ENCODE data around the gene YES1. TPM values are rescaled to one million over a fixed set of nuclear protein-coding genes. Genes with fewer than 3 reads are reported as not detected.

YES1 gene
- total and polyA plus RNA-seq, 2 donors from 2014 or later: 12.6 to 48.5 TPM

DNA sequence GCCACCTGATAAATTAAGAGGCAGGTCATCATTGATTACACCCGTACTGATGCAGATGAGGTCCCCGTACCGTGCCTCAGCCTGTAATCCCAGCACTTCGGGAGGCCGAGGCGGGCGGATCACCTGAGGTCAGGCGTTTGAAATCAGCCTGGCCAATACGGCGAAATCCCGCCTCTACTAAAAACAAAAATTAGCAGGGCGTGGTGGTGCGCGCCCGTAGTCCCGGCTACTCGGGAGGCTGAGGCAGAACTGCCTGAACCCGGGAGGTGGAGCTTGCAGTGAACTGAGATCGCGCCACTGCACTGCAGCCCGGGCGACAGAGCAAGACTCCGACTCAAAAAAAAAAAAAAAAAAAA, 98.9 kb downstream of the YES1 start:
- peak overlapping the region in 1 of 2 donors; percentile 68 for H3K27ac ChIP-seq (ENCODE audit: low read depth in 2 of 2, low read length in 2 of 2)
- H3K4me3 ChIP-seq (ENCODE audit: low read length in 3 of 3): peak overlapping the region in 2 of 3 donors; percentile 42 to 47
- no peak overlapping the region for H3K9ac ChIP-seq (ENCODE audit: low read length in 3 of 3)
- H3K9me3 ChIP-seq (ENCODE audit: control insufficient read depth in 2 of 3, insufficient read depth in 1 of 3, low read length in 3 of 3): no peaks in the 10 kb centered on the region
- FAIRE-seq: no peak
- H3K4me1 ChIP-seq (ENCODE audit: control insufficient read depth in 2 of 3, insufficient read depth in 2 of 3, low read depth in 1 of 3, low read length in 3 of 3): peaks cover 2 to 5% (median 4%) of the 10 kb centered on the region in 3 donors
- H3K36me3 ChIP-seq (ENCODE audit: control insufficient read depth in 2 of 3, insufficient read depth in 3 of 3, low read length in 3 of 3): no peaks in the 10 kb centered on the region
- TF ChIP-seq, protein P1, sequence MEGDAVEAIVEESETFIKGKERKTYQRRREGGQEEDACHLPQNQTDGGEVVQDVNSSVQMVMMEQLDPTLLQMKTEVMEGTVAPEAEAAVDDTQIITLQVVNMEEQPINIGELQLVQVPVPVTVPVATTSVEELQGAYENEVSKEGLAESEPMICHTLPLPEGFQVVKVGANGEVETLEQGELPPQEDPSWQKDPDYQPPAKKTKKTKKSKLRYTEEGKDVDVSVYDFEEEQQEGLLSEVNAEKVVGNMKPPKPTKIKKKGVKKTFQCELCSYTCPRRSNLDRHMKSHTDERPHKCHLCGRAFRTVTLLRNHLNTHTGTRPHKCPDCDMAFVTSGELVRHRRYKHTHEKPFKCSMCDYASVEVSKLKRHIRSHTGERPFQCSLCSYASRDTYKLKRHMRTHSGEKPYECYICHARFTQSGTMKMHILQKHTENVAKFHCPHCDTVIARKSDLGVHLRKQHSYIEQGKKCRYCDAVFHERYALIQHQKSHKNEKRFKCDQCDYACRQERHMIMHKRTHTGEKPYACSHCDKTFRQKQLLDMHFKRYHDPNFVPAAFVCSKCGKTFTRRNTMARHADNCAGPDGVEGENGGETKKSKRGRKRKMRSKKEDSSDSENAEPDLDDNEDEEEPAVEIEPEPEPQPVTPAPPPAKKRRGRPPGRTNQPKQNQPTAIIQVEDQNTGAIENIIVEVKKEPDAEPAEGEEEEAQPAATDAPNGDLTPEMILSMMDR (IDR thresholded peaks at IDR 0.05; ENCODE audit: borderline replicate concordance, extremely low read depth, insufficient read depth): no peak
- intact Hi-C loops (cut with DNase I): no loop called here
- H3K27me3 ChIP-seq (ENCODE audit: control insufficient read depth, insufficient read depth, low read length): no peaks in the 10 kb centered on the region
- DNase-seq: no peak

DNA sequence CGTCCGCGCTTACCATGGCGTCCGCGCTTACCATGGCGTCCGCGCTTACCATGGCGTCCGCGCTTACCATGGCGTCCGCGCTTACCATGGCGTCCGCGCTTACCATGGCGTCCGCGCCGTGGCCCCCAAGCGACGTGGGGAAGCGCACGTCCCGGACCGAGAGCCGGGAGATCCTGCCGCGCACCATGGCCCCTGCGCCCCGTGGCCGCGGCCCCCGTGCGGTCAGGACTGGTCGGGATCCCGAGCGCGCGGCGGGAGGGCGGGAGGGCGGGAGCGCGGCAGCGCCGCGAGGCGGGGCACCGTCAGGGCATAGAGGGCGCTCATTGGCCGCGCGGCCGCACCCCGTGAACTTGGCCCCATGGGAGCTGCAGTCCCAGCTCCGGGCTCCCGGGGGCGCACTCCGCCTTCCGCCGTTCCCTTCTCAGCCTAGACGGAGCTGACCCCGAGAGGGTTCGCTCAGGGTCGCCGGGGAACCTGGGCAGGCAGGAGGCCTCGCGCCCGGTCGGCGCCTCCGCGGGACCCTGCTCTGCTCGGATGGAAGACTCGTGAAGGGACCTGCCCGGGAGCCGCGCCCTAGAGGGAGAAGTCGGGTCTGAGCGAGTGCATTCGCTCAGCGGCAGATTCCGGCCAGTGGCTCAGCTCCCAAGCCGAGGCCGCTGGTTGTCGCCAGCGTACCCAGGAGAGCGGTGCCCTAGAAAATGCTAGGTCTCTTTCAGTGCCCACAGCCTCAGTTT, 99.5 kb downstream of the YES1 start, which contains the start of gene ENOSF1:
TSS of gene ENOSF1 (minus strand) at position 230 of the 734 bp plus-strand sequence. CDS start at position 187, 43 bp downstream.
- DNase-seq: peak; percentile 89 to 95 (median 93)
- Histone ChIP-seq H3K36me3 (ENCODE audit: control insufficient read depth in 2 of 3, insufficient read depth in 3 of 3, low read length in 3 of 3) (no peaks in the 10 kb centered on the region), H3K4me3 (ENCODE audit: low read length in 3 of 3) (peak within 1 kb of the TSS; percentile 62 to 90 (median 77)), H3K27me3 (ENCODE audit: control insufficient read depth, insufficient read depth, low read length) (no peaks in the 10 kb centered on the region), H3K4me1 (ENCODE audit: control insufficient read depth in 2 of 3, insufficient read depth in 2 of 3, low read depth in 1 of 3, low read length in 3 of 3) (peaks cover 2 to 5% (median 4%) of the 10 kb centered on the region in 3 donors), H3K27ac (ENCODE audit: low read depth in 2 of 2, low read length in 2 of 2) (peak within 1 kb of the TSS; percentile 88 to 89), H3K9ac (ENCODE audit: low read length in 3 of 3) (peak within 1 kb of the TSS; percentile 41 to 97 (median 47)), H3K9me3 (ENCODE audit: control insufficient read depth in 2 of 3, insufficient read depth in 1 of 3, low read length in 3 of 3) (no peaks in the 10 kb centered on the region)
- intact Hi-C loops (cut with DNase I): no loop called here
- TF ChIP-seq, protein P1 (IDR thresholded peaks at IDR 0.05; ENCODE audit: borderline replicate concordance, extremely low read depth, insufficient read depth): peak; percentile 64
- FAIRE-seq: no peak

DNA sequence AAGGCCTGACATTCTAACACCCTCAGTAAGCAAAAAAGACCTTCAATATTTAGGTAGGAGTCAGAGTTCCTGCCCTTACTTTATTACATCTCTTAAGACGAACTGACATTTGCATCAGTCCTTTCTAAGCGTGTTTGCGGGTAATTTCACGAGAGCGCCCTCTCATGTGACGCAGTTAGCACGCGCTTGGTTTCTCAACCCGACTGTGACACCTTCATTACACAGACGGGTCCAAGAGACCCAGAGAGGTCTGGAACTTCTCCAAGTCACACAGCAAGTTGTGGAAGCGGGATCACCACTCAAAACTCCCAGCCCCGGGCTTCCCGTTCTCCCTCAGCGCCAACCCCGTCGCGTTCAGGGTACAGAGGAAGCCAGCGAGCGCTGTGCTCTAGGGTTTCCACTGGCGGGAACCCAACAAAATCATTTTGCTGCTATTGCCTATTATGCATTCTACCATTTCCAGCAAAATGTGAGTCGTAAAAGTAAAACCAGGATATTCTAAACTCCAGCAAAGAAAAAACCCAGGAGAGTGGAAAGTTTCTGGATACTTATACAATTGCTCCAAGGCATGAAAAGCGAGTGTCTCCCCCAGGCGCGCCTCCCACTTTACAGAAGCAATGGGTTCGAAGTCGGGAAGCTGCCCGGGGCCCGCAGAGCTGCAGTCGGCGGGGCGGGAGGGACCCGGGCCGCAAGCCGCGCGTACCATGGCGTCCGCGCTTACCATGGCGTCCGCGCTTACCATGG, 100.2 kb downstream of the YES1 start:
- Histone ChIP-seq H3K4me3 (ENCODE audit: low read length in 3 of 3) (peak overlapping the region; percentile 62 to 90 (median 77)), H3K27me3 (ENCODE audit: control insufficient read depth, insufficient read depth, low read length) (no peaks in the 10 kb centered on the region), H3K27ac (ENCODE audit: low read depth in 2 of 2, low read length in 2 of 2) (peak overlapping the region; percentile 88 to 89), H3K36me3 (ENCODE audit: control insufficient read depth in 2 of 3, insufficient read depth in 3 of 3, low read length in 3 of 3) (no peaks in the 10 kb centered on the region), H3K4me1 (ENCODE audit: control insufficient read depth in 2 of 3, insufficient read depth in 2 of 3, low read depth in 1 of 3, low read length in 3 of 3) (peaks cover 2 to 5% (median 4%) of the 10 kb centered on the region in 3 donors), H3K9me3 (ENCODE audit: control insufficient read depth in 2 of 3, insufficient read depth in 1 of 3, low read length in 3 of 3) (no peaks in the 10 kb centered on the region), H3K9ac (ENCODE audit: low read length in 3 of 3) (peak overlapping the region; percentile 41 to 97 (median 47))
- FAIRE-seq: no peak
- intact Hi-C loops (cut with DNase I): no loop called here
- peak; percentile 67 to 86 (median 74) for DNase-seq
- TF ChIP-seq, protein P1 (IDR thresholded peaks at IDR 0.05; ENCODE audit: borderline replicate concordance, extremely low read depth, insufficient read depth): peak; percentile 3
